ENCODE data around the gene GSG1L.

Gene GSG1L

DNA sequence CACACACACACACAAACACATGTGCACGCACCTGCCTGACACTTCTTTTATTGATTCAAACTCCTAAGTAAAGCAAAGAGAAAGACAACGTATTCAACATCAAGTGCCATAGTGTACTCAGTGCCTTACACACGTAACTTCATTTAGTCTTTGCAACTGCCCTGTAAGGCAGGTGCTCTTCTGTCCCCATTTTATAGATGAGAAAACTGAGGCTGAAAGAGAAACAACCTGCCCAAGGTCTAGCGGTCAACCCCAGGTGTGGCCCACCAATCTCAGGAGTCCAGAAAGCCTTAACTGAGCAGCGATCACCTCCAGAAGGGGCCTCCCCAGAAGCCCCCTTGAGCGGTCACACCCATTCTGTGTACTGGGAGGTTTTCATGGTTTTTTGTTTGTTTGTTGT lies 10.3 kb upstream of the GSG1L start:
- TF ChIP-seq MYC (IDR thresholded peaks at IDR 0.05; ENCODE audit: low read depth, low read length) (no peak), POLR2A (IDR thresholded peaks at IDR 0.05; ENCODE audit: extremely low read depth, insufficient read length) (no peak), MAX (IDR thresholded peaks at IDR 0.05; ENCODE audit: low read depth, low read length) (no peak), CTCF (IDR thresholded peaks at IDR 0.05; ENCODE audit: low read depth, low read length) (no peak)
- DNase-seq (ENCODE audit: low read depth) = no peak

DNA sequence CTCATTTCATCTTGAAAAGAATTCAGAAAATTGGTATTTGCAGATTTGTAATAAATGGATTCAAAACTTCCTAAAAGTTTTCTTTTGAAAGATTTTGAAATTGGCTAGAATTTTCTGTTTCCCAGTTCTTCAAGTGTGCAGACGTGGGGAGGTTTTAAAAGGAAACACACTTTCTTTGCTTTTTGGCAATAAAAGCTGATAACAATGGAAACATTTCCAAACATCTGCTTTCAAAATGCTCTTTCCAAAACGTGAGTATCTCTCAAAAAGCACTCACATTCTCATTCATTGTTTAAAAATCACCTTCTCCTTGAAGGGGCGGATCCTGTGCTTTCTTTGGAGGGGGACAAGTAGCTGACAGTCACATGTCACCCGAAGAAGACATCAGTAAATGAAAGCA lies 8.6 kb upstream of the GSG1L start:
- H3K4me3 ChIP-seq (ENCODE audit: low read depth, low read length) = no peak overlapping the region
- no peak for DNase-seq (ENCODE audit: low read depth)
- TF ChIP-seq MYC (IDR thresholded peaks at IDR 0.05; ENCODE audit: low read depth, low read length) = no peak
- no peak for TF ChIP-seq POLR2A (IDR thresholded peaks at IDR 0.05; ENCODE audit: extremely low read depth, insufficient read length)
- no peak for TF ChIP-seq MAX (IDR thresholded peaks at IDR 0.05; ENCODE audit: low read depth, low read length)
- TF ChIP-seq CTCF (IDR thresholded peaks at IDR 0.05; ENCODE audit: low read depth, low read length) = no peak

More for the DNA sequence above, 10.3 kb upstream of the GSG1L start:
- H3K4me3 ChIP-seq (ENCODE audit: low read depth, low read length) = no peak overlapping the region

DNA sequence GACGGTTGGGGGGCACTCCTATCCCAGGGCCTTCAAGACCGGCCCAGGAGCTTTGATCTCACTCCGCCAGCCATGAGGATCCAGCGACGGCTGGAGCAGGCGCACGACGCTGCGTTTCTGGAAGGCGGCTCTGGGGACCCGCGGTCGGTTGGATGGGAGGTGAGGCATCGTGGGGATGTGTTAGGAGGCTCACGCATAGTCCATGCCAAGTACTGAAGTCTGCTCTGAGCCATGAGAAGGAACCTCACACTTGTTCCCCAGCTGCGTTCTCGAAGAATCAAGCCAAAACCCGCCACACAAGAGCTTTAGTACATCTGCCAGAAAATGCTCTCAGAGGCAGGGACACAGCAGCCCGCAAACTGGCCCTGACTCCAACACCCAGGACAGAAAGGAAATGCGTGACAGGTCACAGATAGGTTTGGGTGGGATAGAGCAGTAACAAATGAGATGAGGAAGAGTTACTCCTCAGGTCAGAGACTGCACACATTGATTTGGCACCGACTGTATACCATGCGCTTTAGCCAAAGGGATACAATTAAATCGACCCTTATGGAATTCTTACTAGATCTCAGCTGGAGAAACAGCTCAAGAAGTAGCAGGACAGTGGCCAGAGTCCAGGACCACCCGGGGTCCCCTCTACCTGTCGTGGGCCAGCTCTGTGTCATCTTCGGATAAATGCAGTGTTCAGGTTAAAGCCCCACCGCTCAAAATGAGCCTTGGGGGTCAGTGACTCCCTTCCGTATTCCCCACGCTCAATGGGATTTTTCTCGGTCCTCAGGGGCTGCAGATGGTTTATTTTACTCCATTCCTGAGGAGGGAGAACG lies 6.7 kb upstream of the GSG1L start:
- TF ChIP-seq MAX (IDR thresholded peaks at IDR 0.05; ENCODE audit: low read depth, low read length) (no peak), MYC (IDR thresholded peaks at IDR 0.05; ENCODE audit: low read depth, low read length) (no peak), POLR2A (IDR thresholded peaks at IDR 0.05; ENCODE audit: extremely low read depth, insufficient read length) (no peak), CTCF (IDR thresholded peaks at IDR 0.05; ENCODE audit: low read depth, low read length) (no peak)
- DNase-seq (ENCODE audit: low read depth) = no peak
- no peak overlapping the region for H3K4me3 ChIP-seq (ENCODE audit: low read depth, low read length)

DNA sequence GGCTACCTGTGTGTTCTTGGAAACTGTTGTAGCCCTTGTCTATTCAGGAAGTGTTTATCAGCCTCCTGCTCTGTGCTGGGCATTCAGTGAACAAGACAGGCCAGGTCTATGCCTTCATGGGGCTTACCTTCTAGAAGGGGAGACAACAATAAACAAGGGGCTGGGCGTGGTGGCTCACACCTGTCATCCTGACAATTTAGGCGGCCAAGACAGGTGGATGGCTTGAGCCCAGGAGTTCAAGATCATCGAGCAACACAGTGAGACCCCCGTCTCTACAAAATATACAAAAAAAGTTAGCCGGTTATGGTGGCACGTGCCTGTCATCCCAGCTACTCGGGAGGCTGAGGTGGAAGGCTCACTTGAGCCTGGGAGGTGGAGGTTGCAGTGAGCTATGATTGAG lies 5.5 kb upstream of the GSG1L start:
- no peak for DNase-seq (ENCODE audit: low read depth)
- no peak for TF ChIP-seq MAX (IDR thresholded peaks at IDR 0.05; ENCODE audit: low read depth, low read length)
- no peak for TF ChIP-seq MYC (IDR thresholded peaks at IDR 0.05; ENCODE audit: low read depth, low read length)
- TF ChIP-seq CTCF (IDR thresholded peaks at IDR 0.05; ENCODE audit: low read depth, low read length) = no peak
- no peak for TF ChIP-seq POLR2A (IDR thresholded peaks at IDR 0.05; ENCODE audit: extremely low read depth, insufficient read length)
- no peak overlapping the region for H3K4me3 ChIP-seq (ENCODE audit: low read depth, low read length)

GRCh38 chr16:28067604-28068379 lies 4.3 kb upstream of the GSG1L start:
- no peak for DNase-seq (ENCODE audit: low read depth)
- TF ChIP-seq CTCF (IDR thresholded peaks at IDR 0.05; ENCODE audit: low read depth, low read length) (no peak), MAX (IDR thresholded peaks at IDR 0.05; ENCODE audit: low read depth, low read length) (no peak), POLR2A (IDR thresholded peaks at IDR 0.05; ENCODE audit: extremely low read depth, insufficient read length) (no peak)
- no peak overlapping the region for H3K4me3 ChIP-seq (ENCODE audit: low read depth, low read length)

Data from NB4 (cell line).